Endothelial cell (in vitro differentiated cells): Measurements from ENCODE around the gene TMEM187. TPM values are rescaled to one million over a fixed set of nuclear protein-coding genes. Genes with fewer than 3 reads are reported as not detected.

Experiments
- DNase-seq: peaks from one replicate; pipeline ENCODE4 v3.0.0; 2021; ENCODE audit warnings: low spot score
- H3K27ac Mint-ChIP-seq: one replicate; pipeline ENCODE4 v1.8.0; 2021; ENCODE audit warnings: mixed read lengths, inconsistent platforms; ENCODE audit not compliant: unreplicated experiment
- H3K27me3 Mint-ChIP-seq: one replicate; pipeline ENCODE4 v1.8.0; 2021; ENCODE audit warnings: mild to moderate bottlenecking, moderate library complexity, mixed read lengths, inconsistent platforms; ENCODE audit not compliant: unreplicated experiment
- H3K36me3 Mint-ChIP-seq: one replicate; pipeline ENCODE4 v1.8.0; 2021; ENCODE audit warnings: mild to moderate bottlenecking, low read depth, mixed read lengths, inconsistent platforms; ENCODE audit not compliant: unreplicated experiment
- H3K4me1 Mint-ChIP-seq: one replicate; pipeline ENCODE4 v1.8.0; 2021; ENCODE audit warnings: mild to moderate bottlenecking, mixed read lengths, inconsistent platforms; ENCODE audit not compliant: unreplicated experiment
- H3K4me3 Mint-ChIP-seq: one replicate; pipeline ENCODE4 v1.8.0; 2021; ENCODE audit warnings: mild to moderate bottlenecking, mixed read lengths, inconsistent platforms; ENCODE audit not compliant: unreplicated experiment
- H3K9me3 Mint-ChIP-seq: one replicate; pipeline ENCODE4 v1.8.0; 2021; ENCODE audit warnings: mixed read lengths, inconsistent platforms; ENCODE audit not compliant: unreplicated experiment
- total RNA-seq: library from RNA; stranded (reverse); fragmentation: NEBNext Ultra II Directional; extraction: Animal tissue kit (Norgen Biotek cat#: 25700); gene quantifications from one replicate; pipeline ENCODE4 v1.2.1, GENCODE V29; 2021; ENCODE audit not compliant: unreplicated experiment
- TF ChIP-seq, protein P1 (sequence below): fragments of 200-600 bp; sonication (generic); IDR thresholded peaks from one replicate; pipeline ENCODE4 v1.5.0; 2021; ENCODE audit warnings: antibody characterized with exemption; ENCODE audit not compliant: unreplicated experiment

TMEM187 gene
- total RNA-seq, 1 donor from 2014 or later: 12.0 TPM

- Mint-ChIP-seq H3K36me3 (peaks cover 7% of the 10 kb centered on the region), H3K27me3 (no peaks in the 10 kb centered on the region), H3K9me3 (no peaks in the 10 kb centered on the region), H3K4me3 (no peak overlapping the region), H3K4me1 (no peaks in the 10 kb centered on the region), H3K27ac (no peak overlapping the region)
- TF ChIP-seq, protein P1, sequence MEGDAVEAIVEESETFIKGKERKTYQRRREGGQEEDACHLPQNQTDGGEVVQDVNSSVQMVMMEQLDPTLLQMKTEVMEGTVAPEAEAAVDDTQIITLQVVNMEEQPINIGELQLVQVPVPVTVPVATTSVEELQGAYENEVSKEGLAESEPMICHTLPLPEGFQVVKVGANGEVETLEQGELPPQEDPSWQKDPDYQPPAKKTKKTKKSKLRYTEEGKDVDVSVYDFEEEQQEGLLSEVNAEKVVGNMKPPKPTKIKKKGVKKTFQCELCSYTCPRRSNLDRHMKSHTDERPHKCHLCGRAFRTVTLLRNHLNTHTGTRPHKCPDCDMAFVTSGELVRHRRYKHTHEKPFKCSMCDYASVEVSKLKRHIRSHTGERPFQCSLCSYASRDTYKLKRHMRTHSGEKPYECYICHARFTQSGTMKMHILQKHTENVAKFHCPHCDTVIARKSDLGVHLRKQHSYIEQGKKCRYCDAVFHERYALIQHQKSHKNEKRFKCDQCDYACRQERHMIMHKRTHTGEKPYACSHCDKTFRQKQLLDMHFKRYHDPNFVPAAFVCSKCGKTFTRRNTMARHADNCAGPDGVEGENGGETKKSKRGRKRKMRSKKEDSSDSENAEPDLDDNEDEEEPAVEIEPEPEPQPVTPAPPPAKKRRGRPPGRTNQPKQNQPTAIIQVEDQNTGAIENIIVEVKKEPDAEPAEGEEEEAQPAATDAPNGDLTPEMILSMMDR: no peak
- DNase-seq: no peak
Measured at GRCh38 chrX:153958605-153959004, 13.9 kb upstream of the TMEM187 start.

DNA sequence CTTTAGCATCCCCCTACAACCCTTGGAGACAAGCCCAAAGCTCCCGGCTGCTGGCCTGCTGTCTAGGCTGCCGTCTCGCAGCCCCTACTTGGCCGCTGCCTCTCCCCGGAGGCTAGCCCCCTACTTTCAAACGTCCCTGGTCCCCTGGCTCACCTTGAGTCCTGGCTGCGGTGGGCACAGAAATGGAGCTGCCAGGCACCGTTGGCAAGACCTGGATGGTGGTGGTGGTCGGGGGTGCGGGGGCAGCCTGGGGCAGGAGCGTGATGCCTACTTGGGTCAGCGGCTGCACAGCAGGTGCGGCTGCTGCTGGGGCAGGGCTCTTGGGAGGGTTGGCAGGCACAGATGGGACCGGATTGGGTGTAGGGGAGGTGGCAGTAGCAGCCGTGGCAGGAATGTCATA is 12.9 kb upstream of the TMEM187 start:
- TF ChIP-seq, protein P1: no peak
- no peak overlapping the region for H3K27ac Mint-ChIP-seq
- DNase-seq: no peak
- H3K27me3 Mint-ChIP-seq: no peaks in the 10 kb centered on the region
- H3K36me3 Mint-ChIP-seq: peaks cover 7% of the 10 kb centered on the region
- no peaks in the 10 kb centered on the region for H3K4me1 Mint-ChIP-seq
- H3K4me3 Mint-ChIP-seq: no peak overlapping the region
- no peaks in the 10 kb centered on the region for H3K9me3 Mint-ChIP-seq

GRCh38 chrX:153960077-153960476 is 12.5 kb upstream of the TMEM187 start:
- TF ChIP-seq, protein P1: no peak
- peaks cover 7% of the 10 kb centered on the region for H3K36me3 Mint-ChIP-seq
- H3K4me1 Mint-ChIP-seq: no peaks in the 10 kb centered on the region
- no peaks in the 10 kb centered on the region for H3K9me3 Mint-ChIP-seq
- no peak overlapping the region for H3K4me3 Mint-ChIP-seq
- no peaks in the 10 kb centered on the region for H3K27me3 Mint-ChIP-seq
- H3K27ac Mint-ChIP-seq: no peak overlapping the region
- no peak for DNase-seq

DNA sequence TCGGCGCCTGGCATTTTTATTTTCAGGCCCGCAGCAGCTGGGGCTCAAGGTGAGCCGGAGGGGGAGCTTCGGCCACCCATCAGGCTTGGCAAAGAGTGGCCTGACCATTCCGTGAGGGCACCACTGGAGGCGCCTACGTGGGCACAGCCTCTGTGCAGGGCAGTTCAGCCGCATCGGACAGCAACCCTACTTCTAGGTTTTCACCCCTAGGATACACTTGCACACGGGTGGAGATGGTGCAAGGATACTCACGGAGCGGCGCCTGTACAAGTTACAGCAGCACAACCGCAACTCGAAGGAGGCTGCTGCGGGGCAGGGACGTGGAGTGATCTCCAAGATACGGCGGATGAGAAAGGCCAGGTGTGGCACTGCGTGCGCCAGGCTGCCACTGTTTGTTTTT is 11.8 kb upstream of the TMEM187 start:
- H3K27me3 Mint-ChIP-seq: no peaks in the 10 kb centered on the region
- DNase-seq: no peak
- H3K9me3 Mint-ChIP-seq: no peaks in the 10 kb centered on the region
- H3K27ac Mint-ChIP-seq: no peak overlapping the region
- TF ChIP-seq, protein P1: no peak
- H3K4me1 Mint-ChIP-seq: no peaks in the 10 kb centered on the region
- H3K36me3 Mint-ChIP-seq: peaks cover 7% of the 10 kb centered on the region
- H3K4me3 Mint-ChIP-seq: no peak overlapping the region

DNA sequence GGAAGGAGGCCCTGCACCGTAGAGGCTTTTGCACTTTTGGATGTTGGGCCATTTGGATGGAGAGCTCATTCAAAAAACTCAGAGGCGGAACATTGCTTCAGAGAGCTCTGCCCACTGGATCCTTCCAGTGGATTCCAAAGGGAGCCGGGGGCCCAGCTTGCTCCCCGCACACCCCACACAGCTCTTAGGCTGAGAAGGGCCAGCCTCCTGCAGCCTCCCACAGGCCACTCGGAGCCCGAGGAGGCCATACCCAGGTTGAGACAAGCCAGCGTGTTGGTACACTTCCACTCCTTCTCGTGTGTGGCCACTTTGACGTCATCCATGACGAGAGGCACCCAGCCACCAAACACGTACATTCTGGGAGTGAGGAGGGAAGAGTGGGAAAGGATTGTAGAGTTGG is 11.3 kb upstream of the TMEM187 start:
- Mint-ChIP-seq H3K4me3 (no peak overlapping the region), H3K27me3 (no peaks in the 10 kb centered on the region), H3K36me3 (peaks cover 7% of the 10 kb centered on the region), H3K4me1 (no peaks in the 10 kb centered on the region), H3K27ac (no peak overlapping the region), H3K9me3 (no peaks in the 10 kb centered on the region)
- TF ChIP-seq, protein P1: no peak
- no peak for DNase-seq
